NCI-H446 (cell line): Measurements from ENCODE around the gene PKM.
A peak's percentile ranks its signal among the peaks of the same experiment; 100 is the strongest.
"Not testable (repeated sequence)": the region's sequence is repeated elsewhere in the genome, so short reads cannot be mapped to it uniquely, and the experiment has no call there.

Experiments used
- DNase-seq, 2 experiments: peaks; one replicate each; lab custom pipeline; 2025; lab: John Stamatoyannopoulos, UW

PKM gene

GRCh38 chr15:72231066-72231832 is at the start of gene PKM:
Gene PKM (minus strand): TSS chr15:72231190. CDS start chr15:72219097, 12,093 bp downstream.
- peak; percentile 87 to 97 for DNase-seq

GRCh38 chr15:72280751-72281150 is 49.8 kb upstream of the PKM start:
- DNase-seq: no peak

- no peak for DNase-seq
Observed at GRCh38 chr15:72278737-72279136, 47.7 kb upstream of the PKM start.

GRCh38 chr15:72276326-72276700 is 45.3 kb upstream of the PKM start:
- no peak for DNase-seq

- DNase-seq: not testable (repeated sequence)
Observed at GRCh38 chr15:72275635-72276325, 44.8 kb upstream of the PKM start.

- peak in 1 of 2 experiments; percentile 32 for DNase-seq
Observed at GRCh38 chr15:72272997-72273352, 42.0 kb upstream of the PKM start.

GRCh38 chr15:72272213-72272996 is 41.4 kb upstream of the PKM start, which contains the start of gene PARP6:
Gene PARP6 (minus strand): TSS chr15:72272554. CDS start chr15:72267477, 5,077 bp downstream.
- peak; percentile 84 to 96 for DNase-seq

GRCh38 chr15:72271895-72272212 is 40.9 kb upstream of the PKM start:
- DNase-seq: no peak

- DNase-seq: no peak
Observed at GRCh38 chr15:72271221-72271620, 40.2 kb upstream of the PKM start.

- DNase-seq: no peak
Observed at GRCh38 chr15:72269739-72270138, 38.7 kb upstream of the PKM start.

GRCh38 chr15:72265031-72265430 is 34.0 kb upstream of the PKM start:
- DNase-seq: no peak

- DNase-seq: no peak
Observed at GRCh38 chr15:72252663-72253299, 21.8 kb upstream of the PKM start.

GRCh38 chr15:72249142-72249810 is 18.3 kb upstream of the PKM start:
- DNase-seq: no peak

GRCh38 chr15:72248514-72248913 is 17.5 kb upstream of the PKM start:
- DNase-seq: no peak

- no peak for DNase-seq
Observed at GRCh38 chr15:72242775-72243370, 11.9 kb upstream of the PKM start.

GRCh38 chr15:72239652-72240051 is 8.7 kb upstream of the PKM start:
- DNase-seq: no peak

GRCh38 chr15:72238586-72238985 is 7.6 kb upstream of the PKM start:
- no peak for DNase-seq

- no peak for DNase-seq
Observed at GRCh38 chr15:72237853-72238224, 6.8 kb upstream of the PKM start.

- DNase-seq: no peak
Observed at GRCh38 chr15:72237029-72237852, 6.3 kb upstream of the PKM start.

GRCh38 chr15:72236381-72237003 is 5.5 kb upstream of the PKM start:
- no peak for DNase-seq
